IPS-18a (cell line): Measurements from ENCODE around the gene PGAP3.

Experiments
- H3K27ac ChIP-seq: one replicate; pipeline ENCODE4 v1.5.1; 2013; ENCODE audit warnings: low read length
- H3K27me3 ChIP-seq: one replicate; pipeline ENCODE4 v1.6.1; 2013; ENCODE audit warnings: mild to moderate bottlenecking, low read length; ENCODE audit not compliant: control insufficient read depth, insufficient read depth
- H3K36me3 ChIP-seq: one replicate; pipeline ENCODE4 v1.6.1; 2013; ENCODE audit warnings: low read depth, low read length; ENCODE audit not compliant: control insufficient read depth
- H3K4me1 ChIP-seq: one replicate; pipeline ENCODE4 v1.6.1; 2013; ENCODE audit warnings: low read depth, low read length; ENCODE audit not compliant: control insufficient read depth
- H3K4me3 ChIP-seq: one replicate; pipeline ENCODE4 v1.5.1; 2013; ENCODE audit warnings: low read length
- H3K9ac ChIP-seq: one replicate; pipeline ENCODE4 v1.6.1; 2013; ENCODE audit warnings: mild to moderate bottlenecking, low read length, moderate library complexity
- H3K9me3 ChIP-seq: one replicate; pipeline ENCODE4 v1.6.1; 2013; ENCODE audit warnings: low read depth, low read length; ENCODE audit not compliant: control insufficient read depth

Gene PGAP3

DNA sequence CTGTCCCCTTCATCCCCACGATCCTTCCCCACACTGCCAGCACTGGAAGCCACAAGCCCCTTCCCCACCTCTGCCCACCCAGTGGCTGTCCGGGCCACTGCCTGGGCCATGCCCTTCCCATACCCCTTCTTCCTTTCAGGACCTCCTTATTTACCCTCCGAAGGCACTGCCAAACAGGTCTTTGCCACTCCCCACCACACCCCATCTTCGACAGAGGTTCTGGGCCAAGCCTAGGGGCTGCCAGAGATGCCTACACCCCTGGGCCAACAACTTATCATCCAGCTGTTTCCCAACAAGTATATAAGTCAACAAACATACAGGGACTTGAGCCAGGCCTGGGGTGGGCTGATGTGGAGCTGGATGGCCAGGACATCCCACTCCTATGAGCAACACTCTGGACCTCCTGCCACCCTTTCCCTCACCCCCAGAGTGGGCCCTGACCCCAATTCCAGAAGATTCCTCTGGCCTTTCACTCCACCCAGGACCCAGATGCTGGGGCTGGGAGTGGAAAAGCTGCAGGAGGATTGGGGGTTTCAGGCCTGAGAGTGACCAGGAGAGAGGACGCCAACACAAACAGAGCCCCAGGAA, 62.6 kb downstream of the PGAP3 start:
- H3K9me3 ChIP-seq = no peaks in the 10 kb centered on the region
- no peaks in the 10 kb centered on the region for H3K36me3 ChIP-seq
- H3K27me3 ChIP-seq = peaks cover 54% of the 10 kb centered on the region
- H3K4me3 ChIP-seq = no peak overlapping the region
- H3K9ac ChIP-seq = no peak overlapping the region
- H3K4me1 ChIP-seq = peaks cover 27% of the 10 kb centered on the region
- no peak overlapping the region for H3K27ac ChIP-seq

GRCh38 chr17:39624313-39624712, 63.5 kb downstream of the PGAP3 start:
- peaks cover 57% of the 10 kb centered on the region for H3K27me3 ChIP-seq
- no peak overlapping the region for H3K9ac ChIP-seq
- no peaks in the 10 kb centered on the region for H3K9me3 ChIP-seq
- peaks cover 22% of the 10 kb centered on the region for H3K4me1 ChIP-seq
- H3K4me3 ChIP-seq = no peak overlapping the region
- H3K27ac ChIP-seq = no peak overlapping the region
- no peaks in the 10 kb centered on the region for H3K36me3 ChIP-seq

GRCh38 chr17:39623356-39623950, 64.4 kb downstream of the PGAP3 start:
- Histone ChIP-seq H3K9me3 (no peaks in the 10 kb centered on the region), H3K36me3 (no peaks in the 10 kb centered on the region), H3K27me3 (peaks cover 63% of the 10 kb centered on the region), H3K27ac (no peak overlapping the region), H3K4me3 (no peak overlapping the region), H3K4me1 (peaks cover 14% of the 10 kb centered on the region), H3K9ac (no peak overlapping the region)

DNA sequence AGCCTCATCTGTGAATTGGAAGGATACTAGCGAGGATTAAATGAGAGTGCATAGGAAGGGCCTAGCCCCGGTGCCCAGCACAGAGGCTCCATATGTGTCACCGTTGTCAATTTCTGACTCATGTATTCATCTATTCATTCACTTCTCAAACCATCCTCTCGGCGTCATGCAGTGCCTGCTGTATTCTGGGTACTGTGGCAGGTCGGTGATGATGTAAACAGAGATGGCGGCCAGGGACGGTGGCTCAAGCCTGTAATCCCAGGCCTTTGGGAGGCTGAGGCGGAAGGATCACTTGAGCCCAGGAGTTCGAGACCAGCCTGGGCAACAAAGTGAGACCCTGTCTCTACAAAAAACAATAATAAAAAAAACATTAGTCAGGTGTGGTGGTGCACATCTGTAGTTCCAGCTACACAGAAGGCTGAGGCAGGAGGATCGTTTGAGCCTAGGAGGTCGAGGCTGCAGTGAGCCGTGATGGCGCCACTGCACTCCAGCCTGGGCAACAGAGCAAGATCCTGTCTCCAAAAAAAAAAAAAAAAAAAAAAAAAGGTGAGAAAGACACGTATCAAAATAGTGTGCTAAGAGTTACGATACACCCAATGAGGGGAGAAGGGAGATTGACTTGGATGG, 65.4 kb downstream of the PGAP3 start:
- no peaks in the 10 kb centered on the region for H3K36me3 ChIP-seq
- no peak overlapping the region for H3K27ac ChIP-seq
- peaks cover 5% of the 10 kb centered on the region for H3K4me1 ChIP-seq
- H3K4me3 ChIP-seq = no peak overlapping the region
- H3K9ac ChIP-seq = no peak overlapping the region
- peaks cover 60% of the 10 kb centered on the region for H3K27me3 ChIP-seq
- H3K9me3 ChIP-seq = no peaks in the 10 kb centered on the region

GRCh38 chr17:39621523-39622379, 66.1 kb downstream of the PGAP3 start:
- no peaks in the 10 kb centered on the region for H3K36me3 ChIP-seq
- no peak overlapping the region for H3K9ac ChIP-seq
- H3K9me3 ChIP-seq = no peaks in the 10 kb centered on the region
- H3K27me3 ChIP-seq = peaks cover 60% of the 10 kb centered on the region
- H3K27ac ChIP-seq = no peak overlapping the region
- no peak overlapping the region for H3K4me3 ChIP-seq
- H3K4me1 ChIP-seq = peaks cover 5% of the 10 kb centered on the region
